ENCODE measurements around the gene SBK1. TPM values are rescaled to one million over a fixed set of nuclear protein-coding genes. Genes with fewer than 3 reads are reported as not detected.

The SBK1 gene
- total and polyA plus RNA-seq, 2 donors (not counting 1 experiment from before 2014, with no cell fraction given), result under 0.01 TPM; not detected in 1

GRCh38 chr16:28297308-28297707 is 5.0 kb downstream of the SBK1 start:
- no peaks in the 10 kb centered on the region for H3K9me3 ChIP-seq (ENCODE audit: control insufficient read depth, insufficient read depth, low read depth, low read length)
- TF ChIP-seq EZH2 (IDR thresholded peaks at IDR 0.05; ENCODE audit: low read length, missing control alignments) (no peak), CTCF (conservative IDR thresholded peaks at IDR 0.05 in 1 of 2, IDR thresholded peaks at IDR 0.05 in 1 of 2; ENCODE audit: low read depth in 1 of 2, low read length in 2 of 2) (no peak)
- H3K4me2 ChIP-seq (ENCODE audit: extremely low read depth, insufficient read depth, low read length), result no peak overlapping the region
- H3K79me2 ChIP-seq (ENCODE audit: control insufficient read depth, insufficient read depth, low read length), result no peaks in the 10 kb centered on the region
- no peaks in the 10 kb centered on the region for H4K20me1 ChIP-seq (ENCODE audit: control insufficient read depth, extremely low read depth, insufficient read depth, low read length)
- no peak overlapping the region for H3K27ac ChIP-seq (ENCODE audit: insufficient read depth, low read length)
- no peaks in the 10 kb centered on the region for H3K4me1 ChIP-seq (ENCODE audit: control insufficient read depth, extremely low read depth, insufficient read depth, low read length)
- no peak overlapping the region for H3K4me3 ChIP-seq (replicated peaks in 1 of 4; ENCODE audit: control extremely low read depth in 1 of 4, insufficient read depth in 1 of 4, low read depth in 3 of 4, low read length in 4 of 4)
- DNase-seq (ENCODE audit: low read depth in 2 of 2), result no peak
- no peaks in the 10 kb centered on the region for H3K36me3 ChIP-seq (ENCODE audit: control insufficient read depth, insufficient read depth, low read length)
- peaks cover 26% of the 10 kb centered on the region for H3K27me3 ChIP-seq (ENCODE audit: control insufficient read depth, insufficient read depth, low read length)
- no peak overlapping the region for H3K9ac ChIP-seq (ENCODE audit: insufficient read depth, low read length)
- H2AFZ ChIP-seq (ENCODE audit: low read length), result no peak overlapping the region

- TF ChIP-seq EZH2 (IDR thresholded peaks at IDR 0.05; ENCODE audit: low read length, missing control alignments) (no peak), CTCF (conservative IDR thresholded peaks at IDR 0.05 in 1 of 2, IDR thresholded peaks at IDR 0.05 in 1 of 2; ENCODE audit: low read depth in 1 of 2, low read length in 2 of 2) (no peak)
- Histone ChIP-seq H3K27ac (ENCODE audit: insufficient read depth, low read length) (no peak overlapping the region), H3K4me1 (ENCODE audit: control insufficient read depth, extremely low read depth, insufficient read depth, low read length) (no peaks in the 10 kb centered on the region), H3K27me3 (ENCODE audit: control insufficient read depth, insufficient read depth, low read length) (peaks cover 23% of the 10 kb centered on the region), H3K9me3 (ENCODE audit: control insufficient read depth, insufficient read depth, low read depth, low read length) (no peaks in the 10 kb centered on the region), H3K4me3 (replicated peaks in 1 of 4; ENCODE audit: control extremely low read depth in 1 of 4, insufficient read depth in 1 of 4, low read depth in 3 of 4, low read length in 4 of 4) (no peak overlapping the region), H3K36me3 (ENCODE audit: control insufficient read depth, insufficient read depth, low read length) (no peaks in the 10 kb centered on the region), H3K9ac (ENCODE audit: insufficient read depth, low read length) (no peak overlapping the region), H4K20me1 (ENCODE audit: control insufficient read depth, extremely low read depth, insufficient read depth, low read length) (no peaks in the 10 kb centered on the region), H3K4me2 (ENCODE audit: extremely low read depth, insufficient read depth, low read length) (no peak overlapping the region), H2AFZ (ENCODE audit: low read length) (no peak overlapping the region), H3K79me2 (ENCODE audit: control insufficient read depth, insufficient read depth, low read length) (no peaks in the 10 kb centered on the region)
- DNase-seq (ENCODE audit: low read depth in 2 of 2), result no peak
Measured at GRCh38 chr16:28297784-28298510, 5.6 kb downstream of the SBK1 start.

- Histone ChIP-seq H3K9me3 (ENCODE audit: control insufficient read depth, insufficient read depth, low read depth, low read length) (no peaks in the 10 kb centered on the region), H3K27ac (ENCODE audit: insufficient read depth, low read length) (no peak overlapping the region), H3K4me2 (ENCODE audit: extremely low read depth, insufficient read depth, low read length) (no peak overlapping the region), H3K27me3 (ENCODE audit: control insufficient read depth, insufficient read depth, low read length) (peaks cover 18% of the 10 kb centered on the region), H2AFZ (ENCODE audit: low read length) (no peak overlapping the region), H3K4me1 (ENCODE audit: control insufficient read depth, extremely low read depth, insufficient read depth, low read length) (no peaks in the 10 kb centered on the region), H3K9ac (ENCODE audit: insufficient read depth, low read length) (no peak overlapping the region), H4K20me1 (ENCODE audit: control insufficient read depth, extremely low read depth, insufficient read depth, low read length) (no peaks in the 10 kb centered on the region), H3K36me3 (ENCODE audit: control insufficient read depth, insufficient read depth, low read length) (no peaks in the 10 kb centered on the region), H3K4me3 (replicated peaks in 1 of 4; ENCODE audit: control extremely low read depth in 1 of 4, insufficient read depth in 1 of 4, low read depth in 3 of 4, low read length in 4 of 4) (no peak overlapping the region), H3K79me2 (ENCODE audit: control insufficient read depth, insufficient read depth, low read length) (no peaks in the 10 kb centered on the region)
- TF ChIP-seq EZH2 (IDR thresholded peaks at IDR 0.05; ENCODE audit: low read length, missing control alignments) (no peak), CTCF (conservative IDR thresholded peaks at IDR 0.05 in 1 of 2, IDR thresholded peaks at IDR 0.05 in 1 of 2; ENCODE audit: low read depth in 1 of 2, low read length in 2 of 2) (no peak)
- no peak for DNase-seq (ENCODE audit: low read depth in 2 of 2)
Measured at GRCh38 chr16:28298511-28298878, 6.2 kb downstream of the SBK1 start.

All from fibroblast of lung (primary cell).